GM13976 (cell line): ENCODE results near the gene SLC9A9.

Experiments
- DNase-seq: peaks from one replicate; pipeline ENCODE4 v3.0.0; 2012; ENCODE audit warnings: low spot score
- in situ Hi-C: fragments of 300-500 bp; cut with MboI; formaldehyde crosslinking; loops from one replicate; pipeline ENCODE4 v1.12.0; 2022; ENCODE audit warnings: low sequenced_read_pairs, mixed read lengths, inconsistent platforms; ENCODE audit not compliant: unreplicated experiment
- TF ChIP-seq, protein P1 (sequence below): IDR thresholded peaks from 2 replicates; pipeline ENCODE4 v1.5.1; 2012; ENCODE audit warnings: borderline replicate concordance, mild to moderate bottlenecking; ENCODE audit not compliant: insufficient read depth; ENCODE audit errors: extremely low read depth, missing control alignments, control extremely low read depth

Gene SLC9A9

DNA sequence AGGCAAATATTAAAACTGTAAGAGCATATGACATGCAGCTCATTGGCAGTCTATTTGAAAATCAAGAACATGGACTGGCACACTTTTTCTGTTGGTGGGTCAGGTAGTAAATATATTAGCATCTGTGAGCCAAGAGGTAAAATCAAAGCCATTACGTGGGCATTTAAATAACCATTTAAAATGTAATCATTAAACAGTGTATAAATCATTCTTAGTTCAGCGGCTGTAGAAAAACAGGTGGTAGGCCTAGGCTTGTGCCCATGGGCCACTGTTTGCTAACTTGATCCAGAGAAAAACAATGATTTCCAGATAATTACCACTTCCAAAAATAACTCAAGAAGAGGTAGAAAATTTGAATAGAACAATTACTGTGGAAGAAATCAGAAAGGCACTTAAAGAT, 623.6 kb downstream of the SLC9A9 start:
- DNase-seq = no peak
- in situ Hi-C loops = no loop called here
- TF ChIP-seq, protein P1, sequence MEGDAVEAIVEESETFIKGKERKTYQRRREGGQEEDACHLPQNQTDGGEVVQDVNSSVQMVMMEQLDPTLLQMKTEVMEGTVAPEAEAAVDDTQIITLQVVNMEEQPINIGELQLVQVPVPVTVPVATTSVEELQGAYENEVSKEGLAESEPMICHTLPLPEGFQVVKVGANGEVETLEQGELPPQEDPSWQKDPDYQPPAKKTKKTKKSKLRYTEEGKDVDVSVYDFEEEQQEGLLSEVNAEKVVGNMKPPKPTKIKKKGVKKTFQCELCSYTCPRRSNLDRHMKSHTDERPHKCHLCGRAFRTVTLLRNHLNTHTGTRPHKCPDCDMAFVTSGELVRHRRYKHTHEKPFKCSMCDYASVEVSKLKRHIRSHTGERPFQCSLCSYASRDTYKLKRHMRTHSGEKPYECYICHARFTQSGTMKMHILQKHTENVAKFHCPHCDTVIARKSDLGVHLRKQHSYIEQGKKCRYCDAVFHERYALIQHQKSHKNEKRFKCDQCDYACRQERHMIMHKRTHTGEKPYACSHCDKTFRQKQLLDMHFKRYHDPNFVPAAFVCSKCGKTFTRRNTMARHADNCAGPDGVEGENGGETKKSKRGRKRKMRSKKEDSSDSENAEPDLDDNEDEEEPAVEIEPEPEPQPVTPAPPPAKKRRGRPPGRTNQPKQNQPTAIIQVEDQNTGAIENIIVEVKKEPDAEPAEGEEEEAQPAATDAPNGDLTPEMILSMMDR = no peak

DNA sequence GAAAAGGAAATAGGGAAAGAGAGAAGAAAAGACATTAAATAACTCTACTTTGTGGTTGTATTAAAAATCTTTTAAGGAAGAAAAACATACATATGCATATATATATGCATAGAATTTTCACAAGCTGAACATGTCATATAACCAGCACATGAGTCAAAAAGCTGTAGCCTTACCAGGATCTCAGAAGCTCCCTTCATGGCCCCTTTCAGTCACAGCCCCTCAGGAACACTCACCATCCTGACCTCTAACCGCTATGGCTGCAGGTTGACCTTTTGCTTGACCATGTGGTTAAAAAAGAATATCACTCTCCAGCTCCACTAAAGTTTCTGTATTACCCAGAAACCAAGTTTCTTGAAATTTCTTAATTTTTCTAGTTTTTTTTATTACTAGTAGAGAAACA, 625.3 kb downstream of the SLC9A9 start:
- DNase-seq = no peak
- in situ Hi-C loops = no loop called here
- TF ChIP-seq, protein P1 = no peak

DNA sequence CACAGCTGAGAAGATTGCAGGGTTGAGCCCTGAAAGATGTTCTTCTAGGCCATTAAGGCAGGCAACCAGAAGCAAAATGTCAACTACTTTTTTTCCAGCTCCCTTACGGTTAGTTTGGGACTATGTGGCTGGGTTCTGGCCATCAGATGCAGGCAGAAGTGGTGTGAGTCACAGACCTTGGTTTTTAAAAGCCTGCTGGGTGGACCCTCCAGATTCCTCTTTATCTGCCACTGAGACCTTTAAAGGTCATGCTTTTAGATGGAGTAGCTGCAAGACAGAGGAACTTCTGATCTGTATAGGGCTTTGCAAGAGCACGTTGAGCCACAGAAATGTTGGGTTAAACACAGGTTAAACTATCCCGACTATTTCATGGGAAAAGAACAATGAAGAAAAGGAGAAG, 625.8 kb downstream of the SLC9A9 start:
- TF ChIP-seq, protein P1 = no peak
- no peak for DNase-seq
- in situ Hi-C loops = no loop called here

DNA sequence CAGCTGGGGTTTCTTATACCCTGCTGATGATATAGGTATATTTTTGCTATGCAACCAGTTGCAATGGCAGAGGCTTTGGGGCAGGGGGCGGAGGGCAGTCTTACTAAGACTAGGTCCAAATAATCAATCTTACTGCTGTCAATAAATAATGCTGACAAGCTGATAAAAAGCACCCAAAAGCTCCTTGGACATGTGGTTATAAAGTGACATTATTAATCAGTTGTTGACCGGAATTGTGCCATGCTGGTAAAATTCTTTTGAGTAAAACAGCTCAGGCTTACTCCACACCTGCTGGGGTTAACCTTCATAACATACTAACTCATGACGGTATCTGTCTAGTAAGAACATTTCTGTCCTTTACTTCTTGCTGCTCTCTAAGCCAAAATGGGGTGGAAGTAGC, 626.8 kb downstream of the SLC9A9 start:
- in situ Hi-C loops = no loop called here
- TF ChIP-seq, protein P1 = no peak
- no peak for DNase-seq

DNA sequence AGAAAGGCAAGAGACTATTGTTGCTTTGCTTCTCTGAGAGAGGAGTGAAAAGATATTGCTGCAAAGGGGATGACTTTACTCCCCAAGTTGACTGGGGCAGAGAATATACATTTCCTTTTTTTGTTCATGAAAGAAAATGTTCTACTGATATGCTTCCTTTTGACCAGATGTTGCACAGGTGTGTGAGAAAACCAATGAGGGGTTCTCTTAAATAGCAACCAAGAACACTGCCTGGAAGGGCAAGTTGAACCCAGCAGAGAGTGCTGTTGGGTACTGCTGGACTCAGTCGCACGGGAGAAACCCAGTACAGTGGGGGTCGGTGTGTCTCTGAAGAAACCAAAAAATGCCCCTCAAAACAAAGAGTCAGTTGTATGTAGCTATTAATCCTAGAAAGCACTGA, 627.5 kb downstream of the SLC9A9 start:
- in situ Hi-C loops = no loop called here
- no peak for DNase-seq
- TF ChIP-seq, protein P1 = no peak

DNA sequence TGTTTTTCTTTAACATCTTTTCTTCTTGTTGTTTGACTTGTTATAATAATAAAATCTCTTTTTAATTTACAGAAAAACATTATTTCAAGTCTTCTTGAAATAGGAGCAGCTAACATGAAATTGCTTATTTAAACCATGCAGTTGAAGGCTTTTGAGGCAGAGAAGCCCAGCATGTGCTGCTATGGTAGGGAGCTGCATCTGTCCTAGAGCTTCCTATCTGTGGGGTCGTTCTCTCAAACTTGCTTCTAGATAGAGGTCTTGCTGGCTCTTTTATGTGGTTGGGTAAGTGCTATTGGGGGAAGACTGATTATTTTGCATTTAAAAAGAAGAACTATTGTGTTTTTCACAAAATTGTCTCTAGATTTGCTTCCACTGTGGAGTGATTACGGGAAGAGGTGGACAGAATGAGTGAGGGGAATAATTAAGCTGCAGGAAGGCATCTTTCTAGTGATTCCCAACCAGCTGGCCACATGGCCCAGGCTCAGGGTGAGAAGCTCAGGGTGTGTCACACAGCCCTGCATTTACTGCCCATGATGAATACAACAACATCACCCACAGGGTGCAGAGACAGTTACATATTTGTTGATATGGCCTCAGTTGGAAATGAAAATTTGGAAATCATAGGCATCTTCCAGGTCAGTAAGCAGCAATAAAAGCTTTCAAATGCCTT, 630.0 kb downstream of the SLC9A9 start:
- TF ChIP-seq, protein P1 = no peak

More for the DNA sequence above, 630.0 kb downstream of the SLC9A9 start:
- in situ Hi-C loops = no loop called here
- DNase-seq = no peak
